ENCODE data around the gene TAS2R41. TPM values are rescaled to one million over a fixed set of nuclear protein-coding genes. Genes with fewer than 3 reads are reported as not detected.
"Not testable (repeated sequence)": the region's sequence is repeated elsewhere in the genome, so short reads cannot be mapped to it uniquely, and the experiment has no call there.

TAS2R41 gene
- total RNA-seq, 2 donors from 2014 or later: not detected

GRCh38 chr7:143518521-143518920 is 40.8 kb downstream of the TAS2R41 start:
- Histone ChIP-seq H3K9me3 (no peaks in the 10 kb centered on the region), H3K4me3 (no peak overlapping the region), H3K27ac (no peak overlapping the region), H3K4me1 (peaks cover under 1% of the 10 kb centered on the region), H3K36me3 (replicated peaks in 1 of 2; ENCODE audit: insufficient read depth in 1 of 2, low read depth in 2 of 2) (no peaks in the 10 kb centered on the region), H3K27me3 (no peaks in the 10 kb centered on the region)
- ATAC-seq (no peak), DNase-seq (no peak)
- TF ChIP-seq POLR2A (IDR thresholded peaks at IDR 0.05) (no peak), CTCF (IDR thresholded peaks at IDR 0.05) (no peak)
- intact Hi-C loops (cut with DNase I): no loop called here
- 51 to 54% methylated on average over 4 of the region's 4 CpGs for WGBS, 2 donors

GRCh38 chr7:143518941-143519340 is 41.3 kb downstream of the TAS2R41 start:
- ATAC-seq (no peak), DNase-seq (no peak)
- no peak overlapping the region for H3K27ac ChIP-seq
- TF ChIP-seq POLR2A (IDR thresholded peaks at IDR 0.05): no peak
- no peak for TF ChIP-seq CTCF (IDR thresholded peaks at IDR 0.05)
- 68 to 84% methylated on average over 11 of the region's 11 CpGs for WGBS, 2 donors
- H3K9me3 ChIP-seq: no peaks in the 10 kb centered on the region
- intact Hi-C loops (cut with DNase I): no loop called here
- no peaks in the 10 kb centered on the region for H3K4me1 ChIP-seq
- no peak overlapping the region for H3K4me3 ChIP-seq
- no peaks in the 10 kb centered on the region for H3K27me3 ChIP-seq
- no peaks in the 10 kb centered on the region for H3K36me3 ChIP-seq (replicated peaks in 1 of 2; ENCODE audit: insufficient read depth in 1 of 2, low read depth in 2 of 2)

- Histone ChIP-seq H3K36me3 (replicated peaks in 1 of 2; ENCODE audit: insufficient read depth in 1 of 2, low read depth in 2 of 2) (no peaks in the 10 kb centered on the region), H3K4me3 (no peak overlapping the region), H3K4me1 (no peaks in the 10 kb centered on the region), H3K27me3 (no peaks in the 10 kb centered on the region), H3K9me3 (no peaks in the 10 kb centered on the region), H3K27ac (no peak overlapping the region)
- no peak for TF ChIP-seq POLR2A (IDR thresholded peaks at IDR 0.05)
- intact Hi-C loops (cut with DNase I): no loop called here
- DNase-seq (peak in 1 of 4 donors; percentile 16), ATAC-seq (no peak)
- WGBS, 2 donors: 61 to 71% methylated on average over 7 of the region's 7 CpGs
Observed at GRCh38 chr7:143519411-143520131, 41.9 kb downstream of the TAS2R41 start.

GRCh38 chr7:143522309-143522916 is 44.7 kb downstream of the TAS2R41 start:
- H3K4me3 ChIP-seq; intact Hi-C loops (cut with DNase I); H3K4me1 ChIP-seq; H3K9me3 ChIP-seq; DNase-seq; H3K36me3 ChIP-seq (replicated peaks in 1 of 2; ENCODE audit: insufficient read depth in 1 of 2, low read depth in 2 of 2); ATAC-seq; H3K27ac ChIP-seq; H3K27me3 ChIP-seq: not testable (repeated sequence)
- no CpG with 5 or more reads among the region's 9 CpGs for WGBS, 2 donors

Other genes starting within 250 kb of the TAS2R41 start
- gene GSTK1, start 214.4 kb upstream of the TAS2R41 start, total RNA-seq: 100 to 1,000 TPM in 1 of 2 donors, 10 to 100 TPM in 1; 75.8 to 109 TPM
- gene TMEM139, start 192.9 kb upstream of the TAS2R41 start, total RNA-seq: 10 to 100 TPM; 13.2 to 23.9 TPM
- gene CASP2, start 189.5 kb upstream of the TAS2R41 start, total RNA-seq: 1 to 10 TPM; 4.6 to 9.3 TPM
- not detected for gene CLCN1, start 161.8 kb upstream of the TAS2R41 start, total RNA-seq
- gene FAM131B, start 115.2 kb upstream of the TAS2R41 start, total RNA-seq: under 1 TPM in 1 of 2 donors, not detected in 1; 0.26 TPM
- 10 to 100 TPM; 40.2 to 60.6 TPM for gene ZYX, start 96.5 kb upstream of the TAS2R41 start, total RNA-seq
- 10 to 100 TPM in 1 of 2 donors, 1 to 10 TPM in 1; 9.9 to 14.3 TPM for gene EPHA1, start 69.0 kb upstream of the TAS2R41 start, total RNA-seq
- not detected for gene TAS2R60, start 34.4 kb upstream of the TAS2R41 start, total RNA-seq
- gene CTAGE15, start 93.9 kb downstream of the TAS2R41 start, total RNA-seq: 1 to 10 TPM in 1 of 2 donors, not detected in 1; 2.0 TPM
- gene TCAF2, start 143.1 kb downstream of the TAS2R41 start, total RNA-seq: 1 to 10 TPM in 1 of 2 donors, under 1 TPM in 1; 0.66 to 3.4 TPM

Data from body of pancreas (tissue), 4 donors.